ENCODE measurements around the gene TEX48.

Gene TEX48

DNA sequence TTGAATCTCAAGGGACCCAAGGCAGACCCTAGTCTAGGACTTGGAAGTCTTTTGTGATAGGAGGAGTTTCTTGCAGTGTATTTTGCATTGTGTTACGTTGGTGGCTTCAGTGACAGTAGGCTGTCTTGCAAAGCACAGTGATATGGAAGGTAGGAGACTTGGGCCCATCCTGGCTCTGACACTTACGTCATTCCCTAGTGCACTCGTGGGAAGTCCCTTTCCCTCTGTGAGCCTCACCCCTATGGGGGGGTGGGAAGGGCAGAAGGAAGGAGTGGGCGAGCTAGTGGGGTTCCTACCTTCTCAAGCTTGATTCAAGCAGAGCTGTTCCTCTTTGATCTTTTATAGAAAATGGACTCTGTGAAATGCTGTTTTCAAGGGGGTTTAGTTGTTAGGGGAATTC is 15.1 kb downstream of the TEX48 start:
- DNase-seq (ENCODE audit: low read depth) = no peak

DNA sequence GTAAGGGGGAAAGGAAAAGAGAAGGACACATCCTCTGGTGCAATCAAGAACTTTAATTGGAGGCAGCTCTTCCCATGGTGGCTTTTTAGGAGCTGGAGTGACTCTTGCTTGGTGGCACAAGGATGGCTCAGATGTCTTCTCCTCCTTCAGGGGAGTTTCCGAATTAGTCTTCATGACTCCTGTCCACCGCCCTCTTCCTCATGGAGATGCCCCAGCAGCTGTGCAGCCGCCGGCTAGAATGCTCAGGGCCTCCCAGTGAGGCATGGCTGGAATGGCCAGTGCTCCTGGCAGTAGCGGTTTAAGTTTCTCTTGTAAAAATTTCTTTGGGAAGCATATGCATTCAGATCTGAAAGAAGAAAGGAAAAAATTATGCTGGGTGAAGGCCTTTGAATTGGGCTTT is 15.6 kb downstream of the TEX48 start:
- DNase-seq (ENCODE audit: low read depth) = no peak

DNA sequence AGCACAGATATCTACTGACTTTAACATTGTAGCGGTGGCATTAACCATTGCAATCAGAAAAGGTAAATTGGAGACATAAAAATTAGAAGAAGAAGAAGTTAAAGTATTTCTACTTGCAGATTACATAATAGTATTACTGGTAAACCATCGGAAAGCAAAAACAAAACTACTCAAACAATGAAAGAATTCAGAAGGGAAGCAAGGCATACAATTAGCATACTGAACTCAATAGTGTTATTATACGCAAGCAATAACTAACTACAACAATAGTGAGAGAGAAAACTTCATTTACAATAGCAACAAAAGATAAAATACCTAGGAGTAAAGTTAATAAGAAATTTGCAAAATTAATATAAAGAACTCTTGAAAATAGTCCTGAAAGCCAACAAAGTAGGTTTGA is 17.8 kb downstream of the TEX48 start:
- no peak for DNase-seq (ENCODE audit: low read depth)

DNA sequence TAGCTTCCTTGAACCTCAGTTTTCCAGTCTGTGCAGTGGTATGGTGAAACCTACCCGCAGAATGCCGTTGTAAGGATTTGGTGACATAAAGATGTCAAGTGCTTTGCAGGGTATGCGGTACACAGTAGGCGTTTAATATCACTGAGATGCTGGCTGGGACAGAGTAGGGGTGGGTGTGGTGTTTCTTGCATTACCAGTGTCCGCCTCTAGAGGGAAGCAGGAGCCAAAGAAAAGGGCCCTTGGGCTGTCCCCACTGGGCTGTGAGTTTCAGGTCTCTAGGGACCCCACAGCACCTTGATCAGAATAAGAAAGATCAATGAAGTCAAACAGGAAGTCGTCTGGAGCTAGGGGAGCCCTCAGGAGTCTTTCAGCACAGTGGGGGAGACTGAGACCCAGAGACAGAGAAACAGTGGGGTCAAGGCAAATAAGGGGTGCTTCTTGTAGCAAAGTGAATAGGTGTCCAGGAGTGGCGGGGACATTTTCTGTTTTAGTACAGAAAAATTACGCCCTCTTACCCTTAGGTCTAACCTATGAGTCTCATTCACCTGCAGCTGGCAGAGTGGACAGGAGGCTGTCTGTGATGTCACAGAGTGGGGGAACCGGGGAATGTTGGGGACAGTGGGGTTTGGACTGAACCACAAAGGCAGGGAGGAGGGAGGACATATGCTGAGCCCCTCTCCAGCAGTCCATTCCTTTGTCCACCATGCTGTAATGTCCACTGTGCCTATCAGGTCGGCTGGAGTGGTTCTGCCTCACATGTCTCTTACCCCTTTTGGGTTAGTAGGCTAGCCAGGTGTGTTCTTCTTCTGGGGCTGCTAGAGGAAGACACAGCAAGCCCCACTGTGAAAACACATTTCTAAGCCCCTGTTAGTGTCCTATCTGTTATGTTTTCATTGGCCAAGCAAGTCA is 19.7 kb downstream of the TEX48 start:
- peak; percentile 56 for DNase-seq (ENCODE audit: low read depth)

DNA sequence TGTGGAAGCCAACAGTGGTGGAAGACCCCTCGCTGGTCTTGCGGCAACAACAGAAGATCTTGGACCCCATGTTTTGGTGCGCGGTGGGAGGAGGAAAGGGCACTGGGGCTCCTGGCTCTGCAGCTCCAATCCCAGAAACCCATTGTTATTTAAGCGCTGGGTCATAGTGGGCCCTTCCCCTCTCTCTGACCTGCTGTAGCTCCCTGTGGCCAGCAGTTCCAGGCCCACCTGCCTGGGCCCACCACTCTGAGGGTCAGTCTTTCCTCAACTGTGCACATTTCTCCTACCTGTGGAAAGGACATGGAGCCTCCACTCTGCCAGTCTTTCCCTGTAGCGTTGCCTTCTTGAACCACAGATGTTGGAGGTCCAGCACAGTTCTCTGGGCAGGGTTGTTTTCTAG is 24.3 kb downstream of the TEX48 start, which contains the start of gene TEX53:
Gene TEX53, minus strand, starts transcription at position 101 of the 400 bp plus-strand sequence. Its CDS starts 31 bp downstream, at position 70.
- no peak for DNase-seq (ENCODE audit: low read depth)

DNA sequence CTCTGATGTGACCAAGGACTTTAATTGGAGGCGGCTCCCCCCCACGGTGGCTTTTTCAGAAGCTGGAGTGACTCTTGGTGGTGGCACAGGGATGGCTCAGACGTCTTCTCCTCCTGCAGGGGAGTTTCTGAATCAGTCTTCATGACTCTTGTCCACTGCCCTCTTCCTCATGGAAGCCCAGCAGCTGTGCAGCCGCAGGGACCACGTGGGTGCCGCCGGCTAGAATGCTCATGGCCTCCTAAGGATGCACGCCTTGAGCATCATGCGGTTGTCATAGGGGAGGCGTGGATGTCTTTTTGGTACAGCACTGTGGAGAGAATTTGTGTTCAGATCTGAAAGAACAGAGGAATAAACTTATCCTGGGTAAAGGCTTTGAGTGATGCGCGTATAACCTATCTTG is 25.7 kb downstream of the TEX48 start:
- DNase-seq (ENCODE audit: low read depth) = no peak

DNA sequence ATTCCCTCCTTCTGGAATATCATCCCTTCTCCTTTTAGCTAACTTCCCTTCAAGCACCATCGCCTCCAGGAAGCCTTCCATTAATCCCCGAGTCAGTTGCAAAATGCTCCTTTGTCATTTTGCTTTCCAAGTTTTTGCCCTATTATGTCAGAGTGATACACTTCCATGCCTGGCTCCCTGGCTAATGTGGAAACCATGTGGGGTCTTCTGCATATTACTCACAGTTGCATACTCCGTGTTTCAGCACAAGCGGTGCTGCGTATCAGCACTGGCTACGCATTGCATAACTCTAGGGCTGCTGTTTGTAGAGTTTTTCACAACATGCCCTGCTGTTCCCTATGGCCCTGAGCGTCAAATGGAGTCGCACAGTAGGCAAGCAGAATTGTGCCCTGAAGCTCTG is 26.3 kb downstream of the TEX48 start:
- DNase-seq (ENCODE audit: low read depth) = no peak

DNA sequence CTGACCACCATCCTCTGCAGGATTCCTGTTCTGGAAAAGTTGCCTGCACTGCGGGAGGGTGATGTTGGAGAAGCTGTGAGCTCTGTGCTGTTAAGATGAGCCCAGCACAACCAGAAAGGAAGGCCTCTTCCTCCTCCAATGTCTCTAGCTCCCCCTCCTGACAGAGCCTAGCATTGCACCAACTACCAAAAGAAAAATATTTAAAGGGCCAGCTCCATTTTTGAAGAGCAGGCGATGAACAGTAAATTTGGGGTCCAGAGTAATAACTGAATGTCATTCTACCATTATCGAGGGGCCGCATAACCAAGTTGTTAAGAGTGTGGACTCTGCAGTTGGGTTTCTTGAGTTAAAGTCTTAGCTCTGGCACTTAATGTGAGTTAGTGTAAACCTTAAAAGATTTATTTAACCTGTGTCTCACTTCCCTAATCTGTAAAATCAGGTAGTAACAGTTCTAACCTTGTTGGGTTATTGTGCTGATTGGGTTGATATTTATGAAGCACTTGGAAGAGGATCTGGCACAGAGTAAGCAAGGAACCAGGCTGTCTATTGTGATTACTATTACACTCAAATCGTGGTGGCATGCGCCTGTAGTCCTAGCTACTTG is 28.3 kb downstream of the TEX48 start:
- peak; percentile 63 for DNase-seq (ENCODE audit: low read depth)

DNA sequence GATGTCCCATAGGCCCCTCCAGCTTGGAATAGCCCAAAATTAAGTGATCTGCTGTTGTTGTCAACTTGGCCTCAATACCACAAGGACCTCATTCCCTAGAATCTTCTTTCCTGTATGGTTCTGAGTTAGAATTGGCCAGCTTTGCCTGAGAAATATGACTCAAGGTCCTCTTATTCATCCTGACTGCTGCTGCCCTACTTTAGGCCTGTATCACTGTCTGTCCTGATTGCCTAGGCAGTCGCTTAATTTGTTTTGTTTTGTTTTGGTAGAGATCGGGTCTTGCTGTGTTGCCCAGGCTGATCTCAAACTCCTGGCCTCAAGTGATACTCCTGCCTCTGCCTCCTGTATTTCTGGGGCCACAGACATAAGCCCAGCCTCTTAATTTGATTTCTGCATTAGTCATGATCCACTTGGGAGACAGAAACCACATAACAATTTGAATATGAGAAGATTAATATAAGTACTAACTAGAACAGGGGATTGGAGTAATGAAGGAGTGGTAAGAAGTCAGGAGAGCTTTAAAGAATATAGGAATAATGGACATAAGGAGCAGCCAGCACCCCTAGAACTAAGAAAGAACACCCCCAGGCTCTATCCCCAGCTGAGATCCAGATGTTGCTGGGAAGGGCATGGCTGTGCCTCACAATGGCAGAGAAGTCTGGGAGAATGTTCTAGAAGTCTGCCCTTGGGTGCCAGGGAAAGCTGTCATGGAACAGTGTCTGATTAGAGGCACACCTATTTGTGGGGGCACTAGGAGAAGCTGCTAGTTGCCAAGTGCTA is 29.0 kb downstream of the TEX48 start:
- DNase-seq (ENCODE audit: low read depth) = no peak

DNA sequence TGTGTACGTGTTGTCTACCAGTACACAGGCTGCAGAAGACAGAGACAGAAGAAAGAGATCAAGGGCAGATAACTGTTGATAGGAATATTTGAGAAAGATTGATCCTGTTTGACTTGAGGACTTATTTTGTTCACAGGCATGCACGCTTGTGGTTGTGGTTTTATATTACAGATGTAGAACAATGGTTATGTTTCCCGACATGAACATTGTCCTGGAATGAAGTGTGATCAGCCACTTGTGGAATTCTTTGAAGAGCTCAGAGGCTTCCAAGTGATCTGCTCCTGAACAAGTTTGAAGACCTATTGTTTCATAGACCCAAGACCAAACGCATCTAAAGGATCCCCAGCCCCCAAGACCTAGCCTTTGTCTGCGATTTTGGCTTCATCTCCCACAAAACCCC is 38.1 kb downstream of the TEX48 start:
- no peak for DNase-seq (ENCODE audit: low read depth)

DNA sequence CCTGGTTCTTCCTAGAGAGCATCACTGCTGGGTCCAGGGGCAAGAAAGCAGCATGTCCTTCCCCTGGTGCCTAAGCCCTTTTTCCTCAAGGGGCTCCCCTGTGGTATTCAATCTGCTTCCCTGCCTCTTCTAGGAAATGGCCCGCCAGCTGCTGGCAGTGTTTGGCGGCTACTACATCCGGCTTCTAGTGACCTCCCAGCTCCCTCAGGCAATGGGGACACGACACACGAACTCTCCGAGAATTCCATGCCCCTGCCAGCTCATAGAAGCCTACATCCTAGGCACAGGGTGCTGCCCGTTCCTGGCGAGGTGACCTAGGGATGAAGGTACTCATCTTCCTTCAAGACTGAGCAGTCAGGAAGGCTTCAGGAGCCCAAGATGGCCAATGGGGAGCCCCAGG is 39.0 kb downstream of the TEX48 start:
- DNase-seq (ENCODE audit: low read depth) = no peak

DNA sequence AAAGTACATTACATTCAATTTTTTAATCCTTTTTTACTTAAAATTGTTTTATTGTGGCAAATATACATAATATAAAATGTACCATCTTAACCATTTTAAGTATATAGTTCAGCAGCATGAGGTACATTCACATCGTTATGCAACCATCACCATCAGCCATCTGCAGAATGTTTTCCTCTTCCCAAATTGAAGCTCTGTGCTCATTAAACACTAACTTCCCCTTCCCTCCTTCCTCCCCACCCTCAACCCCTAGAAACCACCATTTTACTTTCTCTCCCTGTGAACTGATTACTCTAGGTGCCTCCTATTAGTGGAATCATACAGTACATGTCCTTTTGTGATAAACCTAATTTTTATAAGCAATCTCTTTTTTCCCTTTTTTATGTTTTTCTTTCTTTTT is 40.0 kb downstream of the TEX48 start:
- no peak for DNase-seq (ENCODE audit: low read depth)

DNA sequence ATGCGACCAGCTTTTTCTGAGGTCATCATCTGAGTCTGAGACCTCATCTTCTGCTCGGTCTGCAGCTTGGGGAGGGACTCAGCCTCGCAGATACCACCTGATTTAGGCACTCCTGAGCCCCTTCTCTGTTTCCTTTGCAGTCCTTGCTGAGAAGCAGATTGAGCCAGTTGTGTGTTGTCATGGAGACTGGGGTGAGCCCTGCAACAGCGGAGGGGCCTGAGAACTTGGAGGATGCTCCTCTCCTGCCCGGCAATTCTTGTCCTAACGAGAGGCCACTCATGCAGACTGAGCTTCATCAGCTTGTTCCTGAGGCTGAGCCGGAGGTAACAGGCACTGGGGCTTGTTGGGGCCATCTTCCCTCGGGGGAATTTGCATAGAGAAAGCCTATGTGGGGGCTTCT is 43.6 kb downstream of the TEX48 start:
- DNase-seq (ENCODE audit: low read depth) = no peak

DNA sequence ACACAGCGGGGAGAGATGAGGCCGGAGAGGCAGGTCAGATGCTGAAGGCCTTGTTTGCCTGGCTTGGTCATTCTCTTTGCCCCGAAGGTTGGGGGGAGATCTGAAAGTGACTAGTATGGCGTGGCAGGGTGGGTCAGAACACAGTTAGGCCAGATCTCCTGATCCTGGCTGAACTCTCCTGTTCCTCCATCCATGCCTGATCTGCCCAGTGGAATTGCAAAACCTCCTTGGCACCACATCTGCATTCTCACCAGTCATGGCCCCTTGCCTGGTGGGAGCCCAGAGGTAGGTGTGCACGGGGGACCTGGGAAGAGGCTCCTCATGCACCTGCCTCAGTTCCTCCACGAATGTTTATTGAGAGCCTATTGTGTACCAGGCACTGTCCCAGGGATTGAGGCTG is 47.6 kb downstream of the TEX48 start:
- DNase-seq (ENCODE audit: low read depth) = no peak

DNA sequence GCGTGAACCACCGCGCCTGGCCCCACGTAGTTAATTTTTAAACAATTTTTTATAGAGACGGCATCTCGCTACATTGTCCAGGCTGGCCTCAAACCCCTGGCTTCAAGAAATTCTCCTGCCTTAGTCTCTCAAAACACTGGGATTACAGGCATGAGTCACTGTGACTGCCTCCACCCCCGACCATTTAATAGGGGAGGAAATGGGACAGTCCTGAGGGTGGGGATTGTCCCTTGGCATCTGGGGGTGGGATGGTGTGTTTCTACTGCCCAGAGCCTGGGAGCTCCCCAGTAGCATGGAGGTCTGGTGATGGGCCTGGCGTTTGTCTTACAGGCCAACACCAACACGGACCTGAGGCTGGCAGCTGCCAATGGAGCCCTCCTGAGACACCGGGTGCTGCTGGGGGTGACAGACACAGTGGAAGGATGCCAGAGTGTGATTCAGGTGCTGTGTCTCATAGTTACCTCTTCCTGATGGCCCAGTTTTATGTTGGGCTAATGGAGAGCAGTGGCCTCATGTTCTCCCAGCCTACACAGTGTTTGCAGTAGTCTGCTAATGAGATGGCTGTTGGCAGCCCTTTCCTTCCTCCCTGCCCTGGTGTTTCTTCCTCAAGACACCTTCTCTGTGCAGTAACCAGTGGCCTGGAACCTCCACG is 48.4 kb downstream of the TEX48 start:
- DNase-seq (ENCODE audit: low read depth) = no peak

DNA sequence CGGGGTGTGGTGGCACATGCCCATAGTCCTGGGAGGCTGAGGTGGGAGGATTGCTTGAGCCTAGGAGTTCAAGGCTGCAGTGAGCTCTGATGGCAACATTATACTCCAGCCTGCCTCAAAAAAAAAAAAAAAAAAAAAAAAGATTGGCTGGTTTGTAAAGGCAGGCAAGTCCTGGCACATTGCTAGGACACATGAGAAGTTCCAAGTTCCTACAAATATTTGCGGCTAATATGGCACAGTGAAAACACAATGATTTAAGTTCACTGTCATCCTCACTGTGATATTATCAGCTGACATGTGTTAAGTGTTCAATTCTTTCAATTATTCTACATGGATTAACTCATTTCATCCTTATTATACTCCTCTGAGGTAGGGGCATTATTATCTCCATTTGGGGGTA is 50.8 kb downstream of the TEX48 start:
- DNase-seq (ENCODE audit: low read depth) = no peak

DNA sequence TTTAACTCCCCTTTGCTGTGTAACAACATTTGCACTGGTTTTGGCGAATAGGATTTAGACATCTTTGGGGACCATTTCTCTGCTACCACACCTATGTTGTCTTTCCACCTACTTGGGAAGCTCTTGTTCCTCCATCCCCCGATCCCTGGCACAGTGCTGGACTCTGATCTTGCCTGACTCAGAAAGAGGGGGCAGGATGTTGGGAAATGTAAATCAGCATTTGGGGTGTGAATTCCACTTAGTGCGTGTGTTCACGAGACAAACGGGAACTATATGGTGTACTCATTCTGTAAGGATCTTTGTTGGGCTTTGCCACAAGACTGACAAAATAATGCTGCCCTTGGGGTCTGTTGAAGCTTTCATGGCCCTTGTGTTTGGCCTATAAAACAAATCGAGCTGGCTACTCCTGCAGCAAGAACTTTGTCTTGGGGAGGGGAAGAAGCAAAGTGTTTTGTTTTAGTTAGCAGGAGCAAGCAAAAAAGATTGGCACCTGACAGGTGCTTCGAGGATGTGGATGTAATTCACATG is 52.4 kb downstream of the TEX48 start:
- no peak for DNase-seq (ENCODE audit: low read depth)

DNA sequence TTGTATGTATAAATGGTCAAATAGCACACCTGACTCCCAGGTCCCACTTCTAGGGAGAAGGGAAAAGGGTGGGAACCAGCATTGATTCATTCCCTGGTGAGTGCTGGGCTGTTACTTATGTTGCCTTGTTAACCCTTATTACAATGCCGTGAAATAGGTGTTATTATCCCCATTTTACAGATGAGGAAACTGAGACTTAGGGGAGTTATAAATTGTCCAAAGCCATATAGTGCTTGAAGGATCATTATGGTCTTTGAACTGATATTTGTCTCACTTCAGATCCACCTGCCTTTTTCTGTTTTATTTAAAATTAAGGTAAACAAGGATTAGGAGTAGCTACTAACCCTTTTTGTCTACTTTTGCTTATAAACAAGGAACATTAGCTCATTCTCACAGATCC is 54.4 kb downstream of the TEX48 start:
- DNase-seq (ENCODE audit: low read depth) = no peak

DNA sequence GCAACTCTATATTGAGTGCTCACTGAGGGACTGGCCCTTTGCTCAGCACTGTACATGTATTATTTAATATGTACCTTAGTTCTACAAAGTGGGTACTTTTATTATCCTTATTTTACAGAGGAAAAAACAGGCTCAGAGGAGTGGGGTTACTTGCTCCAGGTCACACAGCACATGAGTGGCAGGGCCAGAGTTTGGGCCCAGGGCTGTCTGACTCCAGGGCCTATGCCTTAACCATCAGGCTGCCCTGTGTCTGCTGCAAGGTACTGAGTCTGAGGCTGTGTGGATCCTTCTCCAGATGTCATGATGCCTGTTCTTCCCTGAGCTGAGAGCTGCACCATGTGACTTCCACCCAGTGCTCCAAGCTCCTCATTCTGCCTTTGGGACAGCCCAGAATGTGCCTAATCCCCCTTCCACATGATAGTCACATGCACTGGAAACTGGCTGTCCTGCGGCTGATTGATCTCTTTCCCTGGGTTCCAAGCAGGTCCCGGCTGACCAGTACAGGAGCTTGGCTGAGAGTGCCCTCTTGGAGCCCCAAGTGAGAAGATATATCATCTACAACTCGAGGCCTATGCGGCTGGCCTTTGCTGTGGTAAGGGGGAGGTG is 55.5 kb downstream of the TEX48 start:
- no peak for DNase-seq (ENCODE audit: low read depth)

DNA sequence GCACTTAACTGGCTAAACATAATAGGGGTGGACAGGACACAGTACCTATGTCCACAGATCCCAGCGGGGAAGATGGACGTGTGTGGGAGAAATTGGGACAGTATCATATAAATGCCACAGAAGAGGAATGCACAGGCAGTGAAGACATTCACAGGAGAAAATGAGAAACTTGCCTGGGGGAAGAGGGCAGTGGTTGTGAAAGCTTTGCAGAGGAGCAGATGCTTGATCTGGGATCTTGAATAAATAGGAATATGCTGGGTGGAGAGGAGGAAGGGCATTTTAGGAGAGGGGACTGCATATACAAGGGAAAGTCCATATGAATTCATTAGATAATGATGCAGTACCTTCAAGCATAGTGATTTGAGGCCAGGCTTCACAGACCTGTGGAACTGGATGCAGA is 57.3 kb downstream of the TEX48 start:
- no peak for DNase-seq (ENCODE audit: low read depth)

DNA sequence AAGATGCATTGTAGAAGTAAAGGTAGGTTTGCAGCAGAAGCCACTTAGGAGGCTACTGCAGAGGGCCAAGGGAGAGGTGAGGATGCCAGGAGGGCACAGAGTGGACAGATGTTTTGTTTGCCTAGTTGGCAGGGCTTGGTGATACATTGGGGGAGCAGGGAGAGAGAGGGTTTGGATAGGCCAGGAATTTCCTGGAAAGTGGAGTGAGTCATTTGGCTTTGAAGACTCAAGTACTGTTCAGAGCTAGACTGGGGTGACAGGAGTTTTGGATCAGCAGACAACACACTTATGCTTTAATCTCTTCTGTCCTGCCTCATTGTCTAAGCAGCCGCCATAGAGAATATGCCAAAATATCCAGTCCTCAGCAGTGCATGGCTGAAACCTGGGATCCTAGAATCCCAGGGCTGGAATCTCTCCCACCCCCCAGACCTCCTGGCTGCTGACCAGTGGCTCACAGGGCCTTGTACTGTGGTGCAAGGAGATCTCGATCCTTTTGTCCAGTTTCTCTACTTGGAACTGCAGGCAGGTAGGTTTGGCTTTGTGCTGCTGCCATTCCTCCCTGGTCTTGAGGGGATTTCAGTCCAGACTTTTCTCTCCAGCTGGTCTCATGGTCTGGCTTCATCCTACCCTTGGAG is 59.9 kb downstream of the TEX48 start:
- no peak for DNase-seq (ENCODE audit: low read depth)
